GM12875 (cell line): ENCODE measurements around the gene SGO2.

Experiments used
- H3K4me3 ChIP-seq: one replicate; pipeline ENCODE4 v1.5.1; 2011; ENCODE audit warnings: low read depth, low read length, control low read depth
- TF ChIP-seq, protein P1 (sequence below): IDR thresholded peaks from 2 replicates; pipeline ENCODE4 v1.5.1; 2011; ENCODE audit warnings: low read depth, mild to moderate bottlenecking, control low read depth, inconsistent platforms, low read length, moderate library complexity, borderline replicate concordance; ENCODE audit not compliant: insufficient read depth

SGO2 gene

DNA sequence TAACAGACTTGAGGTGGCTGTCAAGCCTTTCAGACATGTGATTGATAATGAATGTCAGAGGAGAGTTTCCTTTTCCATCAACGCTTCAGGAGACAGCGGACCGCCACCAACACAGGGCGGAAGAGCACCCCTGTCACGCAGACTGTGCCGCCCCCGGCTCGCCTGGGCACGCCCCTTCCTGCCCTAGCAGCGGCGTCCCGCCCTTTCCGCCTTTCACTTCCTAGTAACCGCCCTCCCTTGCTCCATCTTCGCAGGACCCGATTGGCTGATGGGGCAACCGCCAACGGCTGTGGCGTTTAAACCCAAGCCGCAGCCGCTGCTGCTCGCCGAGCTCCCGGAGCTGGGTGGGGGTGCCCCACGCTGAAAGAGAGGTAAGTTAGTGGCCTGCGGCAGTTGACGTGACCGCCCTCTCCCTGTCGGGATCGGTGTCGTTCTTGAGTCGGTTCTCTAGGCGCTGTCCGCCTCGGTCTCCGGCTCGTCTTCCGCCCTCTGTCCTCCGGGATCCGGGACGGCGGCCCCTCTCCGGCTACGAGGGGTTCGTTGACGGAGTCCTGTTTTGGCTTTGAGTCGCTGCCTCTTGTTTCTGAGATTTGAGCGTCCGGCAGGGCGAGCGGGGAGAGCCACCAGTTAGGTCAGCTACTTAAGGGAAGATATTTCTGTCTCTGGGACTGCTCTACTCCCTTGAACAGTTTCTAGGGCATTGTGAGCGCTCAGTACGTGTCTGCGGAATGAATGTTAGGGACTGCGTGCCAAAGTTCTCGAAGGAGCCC lies at the start of gene SGO2:
Gene SGO2, plus strand, starts transcription at position 326 of the 770 bp plus-strand sequence. CDS start 6,769 bp downstream, outside the sequence.
- TF ChIP-seq, protein P1, sequence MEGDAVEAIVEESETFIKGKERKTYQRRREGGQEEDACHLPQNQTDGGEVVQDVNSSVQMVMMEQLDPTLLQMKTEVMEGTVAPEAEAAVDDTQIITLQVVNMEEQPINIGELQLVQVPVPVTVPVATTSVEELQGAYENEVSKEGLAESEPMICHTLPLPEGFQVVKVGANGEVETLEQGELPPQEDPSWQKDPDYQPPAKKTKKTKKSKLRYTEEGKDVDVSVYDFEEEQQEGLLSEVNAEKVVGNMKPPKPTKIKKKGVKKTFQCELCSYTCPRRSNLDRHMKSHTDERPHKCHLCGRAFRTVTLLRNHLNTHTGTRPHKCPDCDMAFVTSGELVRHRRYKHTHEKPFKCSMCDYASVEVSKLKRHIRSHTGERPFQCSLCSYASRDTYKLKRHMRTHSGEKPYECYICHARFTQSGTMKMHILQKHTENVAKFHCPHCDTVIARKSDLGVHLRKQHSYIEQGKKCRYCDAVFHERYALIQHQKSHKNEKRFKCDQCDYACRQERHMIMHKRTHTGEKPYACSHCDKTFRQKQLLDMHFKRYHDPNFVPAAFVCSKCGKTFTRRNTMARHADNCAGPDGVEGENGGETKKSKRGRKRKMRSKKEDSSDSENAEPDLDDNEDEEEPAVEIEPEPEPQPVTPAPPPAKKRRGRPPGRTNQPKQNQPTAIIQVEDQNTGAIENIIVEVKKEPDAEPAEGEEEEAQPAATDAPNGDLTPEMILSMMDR: no peak
- H3K4me3 ChIP-seq: peak within 1 kb of the TSS; percentile 69

DNA sequence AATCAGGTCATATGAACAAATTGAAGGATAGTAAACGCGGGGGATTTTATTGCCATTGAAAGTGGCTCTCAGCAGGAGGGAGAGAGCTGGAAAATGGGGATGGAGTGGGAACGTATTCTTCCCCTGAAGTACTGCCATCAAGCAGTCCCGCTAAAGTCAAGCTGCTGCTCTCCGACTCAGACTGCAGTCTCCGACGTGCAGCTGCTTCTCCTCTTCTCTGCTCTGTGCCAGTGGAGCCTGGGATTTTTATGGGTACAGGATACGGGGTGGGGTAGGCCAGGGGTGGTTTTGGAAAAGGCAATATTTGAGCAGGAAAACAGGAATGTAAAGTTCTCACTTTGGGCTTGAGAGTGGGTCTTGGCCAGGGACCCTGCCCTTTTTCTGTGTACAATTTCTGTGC lies 49.2 kb upstream of the SGO2 start:
- TF ChIP-seq, protein P1: no peak
- no peak overlapping the region for H3K4me3 ChIP-seq

- no peak overlapping the region for H3K4me3 ChIP-seq
- TF ChIP-seq, protein P1: no peak
These were observed 48.3 kb upstream of the SGO2 start for GRCh38 chr2:200477667-200478131.

DNA sequence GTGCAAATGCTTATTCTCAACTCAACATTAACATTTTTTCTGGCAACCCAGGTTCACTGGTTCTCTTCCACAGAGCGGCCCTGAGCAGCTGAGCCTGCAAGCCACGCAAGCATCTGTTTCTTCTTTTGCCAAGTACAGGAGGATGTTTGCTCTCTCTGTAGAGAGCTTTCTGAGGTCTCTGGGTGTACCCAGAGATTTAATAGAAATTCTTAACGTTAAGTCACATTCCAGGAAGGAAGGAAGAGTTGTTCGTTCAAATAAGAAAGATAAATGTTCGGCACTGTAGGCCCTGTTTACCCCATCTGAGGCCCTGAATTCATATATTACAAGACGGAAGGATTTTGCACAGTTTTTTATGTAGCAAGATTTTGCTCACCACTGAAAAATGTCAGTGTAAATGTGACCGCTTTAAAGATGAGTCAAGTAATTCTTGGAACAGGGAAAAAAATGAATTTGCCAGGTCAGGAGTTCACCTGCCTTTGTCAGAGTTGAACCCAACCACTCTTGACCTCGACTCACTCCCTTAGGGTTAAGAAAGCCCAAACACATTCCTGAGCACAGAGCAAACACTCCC lies 46.2 kb upstream of the SGO2 start:
- TF ChIP-seq, protein P1: no peak
- H3K4me3 ChIP-seq: no peak overlapping the region

GRCh38 chr2:200482194-200482593 lies 43.8 kb upstream of the SGO2 start:
- TF ChIP-seq, protein P1: no peak
- H3K4me3 ChIP-seq: no peak overlapping the region

DNA sequence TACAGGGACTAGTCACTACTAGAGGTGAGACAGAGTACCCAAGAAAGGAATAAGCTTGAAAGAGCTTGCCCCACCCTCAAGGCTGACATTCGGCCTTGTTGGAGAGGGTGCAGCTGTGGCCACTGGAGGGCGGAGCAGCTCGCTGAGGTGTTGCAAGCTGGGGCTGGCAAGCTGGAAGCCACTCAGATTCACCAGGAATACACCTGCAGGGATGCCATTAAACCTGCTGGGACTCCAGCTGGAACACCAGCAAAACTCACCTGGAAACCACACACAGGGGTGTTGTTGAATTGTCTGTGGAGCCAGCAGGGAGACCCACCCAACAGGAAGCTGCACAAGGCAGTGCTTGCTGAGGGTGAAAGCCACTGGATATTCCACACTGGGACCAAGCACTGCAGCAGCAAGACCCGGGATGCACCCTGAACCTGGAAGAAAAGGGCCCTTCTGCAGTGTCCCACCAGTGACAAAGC lies 42.2 kb upstream of the SGO2 start:
- TF ChIP-seq, protein P1: peak; percentile 80
- no peak overlapping the region for H3K4me3 ChIP-seq
